IPS-18c (cell line): Measurements from ENCODE around the gene ZSCAN29.

Experiments
- H3K4me3 ChIP-seq: 2 replicates; pipeline ENCODE4 v1.7.0; 2013; ENCODE audit warnings: low read depth, mild to moderate bottlenecking, low read length, moderate library complexity; ENCODE audit not compliant: insufficient read depth
- H3K9me3 ChIP-seq: one replicate; pipeline ENCODE4 v1.6.1; 2013; ENCODE audit warnings: mild to moderate bottlenecking, low read length, moderate library complexity; ENCODE audit not compliant: control insufficient read depth, insufficient read depth

Gene ZSCAN29

DNA sequence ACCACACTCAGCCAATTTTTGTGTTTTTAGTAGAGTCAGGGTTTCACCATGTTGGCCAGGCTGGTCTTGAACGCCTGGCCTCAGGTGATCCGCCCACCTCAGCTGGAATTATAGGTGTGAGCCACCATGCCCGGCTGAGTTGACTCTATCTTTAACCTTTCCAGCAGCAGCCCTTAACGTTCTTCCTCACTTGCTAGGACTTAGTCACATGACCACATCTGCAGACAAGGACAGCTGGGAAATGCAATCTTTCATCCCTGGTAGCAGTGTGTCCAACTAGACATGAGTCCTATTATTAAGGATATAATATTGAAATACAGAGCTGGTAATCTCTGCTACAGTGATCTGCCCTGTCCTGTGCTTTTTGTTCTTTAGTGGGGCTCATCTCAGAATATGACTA is 58.5 kb downstream of the ZSCAN29 start:
- no peak overlapping the region for H3K4me3 ChIP-seq
- no peaks in the 10 kb centered on the region for H3K9me3 ChIP-seq
